Keratinocyte (primary cell): ENCODE results near the gene DCST1. TPM values are rescaled to one million over a fixed set of nuclear protein-coding genes. Genes with fewer than 3 reads are reported as not detected.
A peak's percentile ranks its signal among the peaks of the same experiment; 100 is the strongest.

Source experiments
- DNase-seq: peaks from one replicate; pipeline ENCODE4 v3.0.0-alpha.2; 2011; ENCODE audit warnings: low read depth, missing footprints, low spot score
- FAIRE-seq: peaks from 2 replicates; lab custom pipeline; 2011; peaks lifted over from hg19 to GRCh38; lab: Jason Lieb, UNC
- H2AFZ ChIP-seq: 2 replicates; pipeline ENCODE4 v1.6.0; 2012; ENCODE audit warnings: low read length, control low read depth, inconsistent platforms; ENCODE audit not compliant: control insufficient read depth
- H3K27ac ChIP-seq: 2 replicates; pipeline ENCODE4 v1.5.1; 2011; ENCODE audit warnings: low read length; ENCODE audit not compliant: control insufficient read depth, insufficient read depth
- H3K27me3 ChIP-seq: 3 replicates; pipeline ENCODE4 v1.6.0; 2011; ENCODE audit warnings: low read length; ENCODE audit not compliant: control insufficient read depth, insufficient read depth; ENCODE audit errors: extremely low read depth
- H3K36me3 ChIP-seq, 2 experiments: 2 replicates in 1 of 2; 3 replicates in 1 of 2; pipeline ENCODE4 v1.5.1; 2011; ENCODE audit warnings: low read length in 2 of 2, mild to moderate bottlenecking in 1 of 2; ENCODE audit not compliant: control insufficient read depth in 2 of 2, insufficient read depth in 2 of 2; ENCODE audit errors: extremely low read depth in 1 of 2
- H3K4me1 ChIP-seq: 3 replicates; pipeline ENCODE4 v1.5.1; 2011; ENCODE audit warnings: low read length; ENCODE audit not compliant: control insufficient read depth, insufficient read depth; ENCODE audit errors: extremely low read depth
- H3K4me2 ChIP-seq: 3 replicates; pipeline ENCODE4 v1.6.0; 2011; ENCODE audit warnings: low read depth, low read length; ENCODE audit not compliant: control insufficient read depth, insufficient read depth; ENCODE audit errors: extremely low read depth
- H3K4me3 ChIP-seq, 3 experiments: fragments of 200-600 bp in 1 of 3; sonication (generic) in 1 of 3; 2 replicates in 2 of 3; 3 replicates in 1 of 3; pipeline ENCODE4 v1.5.1; 2011 to 2016; ENCODE audit warnings: low read length in 3 of 3, mild to moderate bottlenecking in 3 of 3, control low read depth in 2 of 3, inconsistent platforms in 1 of 3, low read depth in 1 of 3, mixed read lengths in 1 of 3, mixed run types in 1 of 3, moderate library complexity in 1 of 3; ENCODE audit not compliant: control insufficient read depth in 2 of 3, insufficient read depth in 2 of 3; ENCODE audit errors: extremely low read depth in 1 of 3
- H3K79me2 ChIP-seq: 2 replicates; pipeline ENCODE4 v1.6.0; 2012; ENCODE audit warnings: low read length; ENCODE audit not compliant: control insufficient read depth, insufficient read depth
- H3K9ac ChIP-seq: 3 replicates; pipeline ENCODE4 v1.6.0; 2011; ENCODE audit warnings: low read length; ENCODE audit not compliant: control insufficient read depth, insufficient read depth; ENCODE audit errors: extremely low read depth
- H3K9me1 ChIP-seq: 3 replicates; pipeline ENCODE4 v1.6.0; 2011; ENCODE audit warnings: low read length; ENCODE audit not compliant: control insufficient read depth, insufficient read depth; ENCODE audit errors: extremely low read depth
- H3K9me3 ChIP-seq: 2 replicates; pipeline ENCODE4 v1.5.1; 2012; ENCODE audit warnings: low read depth, low read length; ENCODE audit not compliant: control insufficient read depth
- H4K20me1 ChIP-seq: 3 replicates; pipeline ENCODE4 v1.6.0; 2011; ENCODE audit warnings: low read length; ENCODE audit not compliant: control insufficient read depth, insufficient read depth; ENCODE audit errors: extremely low read depth
- EZH2 ChIP-seq: IDR thresholded peaks from one replicate; pipeline ENCODE4 v1.6.1; 2012; ENCODE audit warnings: inconsistent platforms, mild to moderate bottlenecking, low read length, moderate library complexity
- dilution Hi-C: fragments of 300-500 bp; cut with MboI; formaldehyde crosslinking; loops from one replicate; pipeline ENCODE4 v1.7.0; 2020; ENCODE audit warnings: low sequenced_read_pairs; ENCODE audit not compliant: extremely low pct_ligation_motif_present
- polyA plus RNA-seq, 5 experiments: library from polyadenylated mRNA; depleted of rRNA in 3 of 5; stranded (reverse) in 3 of 5; stranded (forward) in 1 of 5; unstranded in 1 of 5; fragments of >200 nt; gene quantifications; 1 replicate in 1 of 5; 2 replicates in 3 of 5; 3 replicates in 1 of 5; pipeline versions ENCODE4 v1.2.1 to v1.2.3, GENCODE V29; 2011 to 2012; ENCODE audit warnings: missing spikeins in 2 of 5, low read depth in 1 of 5, low replicate concordance in 1 of 5
- TF ChIP-seq, protein P1 (sequence below), 3 experiments: IDR thresholded peaks in 1 of 3; conservative IDR thresholded peaks in 1 of 3; optimal IDR thresholded peaks in 1 of 3; 2 replicates in 2 of 3; 3 replicates in 1 of 3; pipeline versions ENCODE3 to v1.5.1; 2011; ENCODE audit warnings: low read length in 3 of 3, mild to moderate bottlenecking in 3 of 3, moderate library complexity in 2 of 3, control low read depth in 1 of 3, inconsistent platforms in 1 of 3; ENCODE audit not compliant: insufficient read depth in 2 of 3; ENCODE audit errors: extremely low read depth in 1 of 3

Gene DCST1
- polyA plus RNA-seq, 1 donor (not counting 4 experiments of a cell fraction or from before 2014, with no cell fraction given), result not detected

DNA sequence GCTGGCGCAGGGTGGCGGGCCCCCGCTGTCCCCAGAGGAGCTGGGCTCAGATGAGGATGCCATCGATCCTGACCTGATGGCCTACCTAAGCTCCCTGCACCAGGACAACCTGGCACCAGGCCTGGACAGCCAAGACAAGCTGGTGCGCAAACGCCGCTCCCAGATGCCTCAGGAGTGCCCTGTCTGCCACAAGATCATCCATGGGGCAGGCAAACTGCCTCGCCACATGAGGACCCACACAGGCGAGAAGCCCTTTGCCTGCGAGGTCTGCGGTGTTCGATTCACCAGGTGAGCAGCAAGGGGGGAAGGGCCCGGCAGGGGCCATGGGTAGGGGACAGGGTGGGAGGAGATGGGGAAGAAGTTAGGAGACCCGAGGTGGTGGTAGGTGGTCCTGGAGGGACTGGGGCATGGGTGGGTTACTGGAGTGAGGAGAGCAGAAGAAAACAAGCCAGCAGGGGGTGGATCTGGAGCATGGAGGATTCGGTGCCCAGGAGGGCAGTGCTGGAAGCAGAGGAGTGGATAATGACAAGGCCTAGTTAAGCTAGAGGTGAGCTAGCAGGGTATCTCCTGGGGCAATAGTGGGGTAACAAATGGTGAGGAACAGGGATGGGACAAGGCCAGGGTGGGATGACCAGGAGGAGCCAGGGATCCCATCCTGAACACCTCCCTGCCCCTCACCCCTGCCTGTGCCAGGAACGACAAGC is 17.9 kb upstream of the DCST1 start:
- Histone ChIP-seq H3K9me3 (no peaks in the 10 kb centered on the region), H3K9me1 (no peaks in the 10 kb centered on the region), H3K79me2 (peaks cover 11% of the 10 kb centered on the region), H4K20me1 (peaks cover 6% of the 10 kb centered on the region), H3K4me3 (no peak overlapping the region), H3K27me3 (no peaks in the 10 kb centered on the region), H3K4me2 (no peak overlapping the region), H3K36me3 (peaks cover 30 to 51% of the 10 kb centered on the region in 2 experiments), H3K9ac (no peak overlapping the region), H2AFZ (no peak overlapping the region), H3K27ac (no peak overlapping the region), H3K4me1 (peaks cover 51% of the 10 kb centered on the region)
- TF ChIP-seq, protein P1, sequence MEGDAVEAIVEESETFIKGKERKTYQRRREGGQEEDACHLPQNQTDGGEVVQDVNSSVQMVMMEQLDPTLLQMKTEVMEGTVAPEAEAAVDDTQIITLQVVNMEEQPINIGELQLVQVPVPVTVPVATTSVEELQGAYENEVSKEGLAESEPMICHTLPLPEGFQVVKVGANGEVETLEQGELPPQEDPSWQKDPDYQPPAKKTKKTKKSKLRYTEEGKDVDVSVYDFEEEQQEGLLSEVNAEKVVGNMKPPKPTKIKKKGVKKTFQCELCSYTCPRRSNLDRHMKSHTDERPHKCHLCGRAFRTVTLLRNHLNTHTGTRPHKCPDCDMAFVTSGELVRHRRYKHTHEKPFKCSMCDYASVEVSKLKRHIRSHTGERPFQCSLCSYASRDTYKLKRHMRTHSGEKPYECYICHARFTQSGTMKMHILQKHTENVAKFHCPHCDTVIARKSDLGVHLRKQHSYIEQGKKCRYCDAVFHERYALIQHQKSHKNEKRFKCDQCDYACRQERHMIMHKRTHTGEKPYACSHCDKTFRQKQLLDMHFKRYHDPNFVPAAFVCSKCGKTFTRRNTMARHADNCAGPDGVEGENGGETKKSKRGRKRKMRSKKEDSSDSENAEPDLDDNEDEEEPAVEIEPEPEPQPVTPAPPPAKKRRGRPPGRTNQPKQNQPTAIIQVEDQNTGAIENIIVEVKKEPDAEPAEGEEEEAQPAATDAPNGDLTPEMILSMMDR (optimal IDR thresholded peaks at IDR 0.05 in 1 of 3, IDR thresholded peaks at IDR 0.05 in 1 of 3, conservative IDR thresholded peaks at IDR 0.05 in 1 of 3; ENCODE audit: extremely low read depth in 1 of 3, insufficient read depth in 2 of 3, low read length in 3 of 3), result no peak
- no peak for TF ChIP-seq EZH2
- no peak for DNase-seq
- no peak for FAIRE-seq
- dilution Hi-C loops, result no loop called here

DNA sequence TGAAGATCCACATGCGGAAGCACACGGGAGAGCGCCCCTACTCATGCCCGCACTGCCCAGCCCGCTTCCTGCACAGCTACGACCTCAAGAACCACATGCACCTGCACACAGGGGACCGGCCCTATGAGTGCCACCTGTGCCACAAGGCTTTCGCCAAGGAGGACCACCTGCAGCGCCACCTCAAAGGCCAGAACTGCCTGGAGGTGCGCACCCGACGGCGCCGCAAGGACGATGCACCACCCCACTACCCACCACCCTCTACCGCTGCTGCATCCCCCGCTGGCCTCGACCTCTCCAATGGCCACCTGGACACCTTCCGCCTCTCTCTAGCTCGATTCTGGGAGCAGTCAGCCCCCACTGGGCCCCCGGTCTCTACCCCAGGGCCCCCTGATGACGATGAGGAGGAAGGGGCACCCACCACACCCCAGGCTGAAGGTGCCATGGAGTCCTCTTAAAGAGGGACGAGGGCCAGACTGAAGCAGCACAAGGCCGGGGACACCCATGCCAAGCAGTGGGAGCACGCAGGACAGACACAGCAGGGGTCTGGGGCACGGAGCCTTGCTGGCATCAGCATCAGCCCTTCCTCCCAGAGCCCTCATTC is 17.3 kb upstream of the DCST1 start:
- H3K4me3 ChIP-seq, result no peak overlapping the region
- peaks cover 45% of the 10 kb centered on the region for H3K4me1 ChIP-seq
- no peak overlapping the region for H3K4me2 ChIP-seq
- TF ChIP-seq, protein P1 (optimal IDR thresholded peaks at IDR 0.05 in 1 of 3, IDR thresholded peaks at IDR 0.05 in 1 of 3, conservative IDR thresholded peaks at IDR 0.05 in 1 of 3; ENCODE audit: extremely low read depth in 1 of 3, insufficient read depth in 2 of 3, low read length in 3 of 3), result no peak
- no peak for TF ChIP-seq EZH2
- H3K9me3 ChIP-seq, result no peaks in the 10 kb centered on the region
- FAIRE-seq (no peak), DNase-seq (no peak)
- H2AFZ ChIP-seq, result no peak overlapping the region
- peaks cover 7% of the 10 kb centered on the region for H3K79me2 ChIP-seq
- dilution Hi-C loops, result no loop called here
- H3K36me3 ChIP-seq, result peaks cover 30 to 45% of the 10 kb centered on the region in 2 experiments
- peak overlapping the region; percentile 69 for H3K27ac ChIP-seq
- no peaks in the 10 kb centered on the region for H3K9me1 ChIP-seq
- peak overlapping the region; percentile 38 for H3K9ac ChIP-seq
- peaks cover 6% of the 10 kb centered on the region for H4K20me1 ChIP-seq
- no peaks in the 10 kb centered on the region for H3K27me3 ChIP-seq
